Hypothalamus (tissue), 51 donors: ENCODE data around the gene CAMK2A.
"Not testable (repeated sequence)": the region's sequence is repeated elsewhere in the genome, so short reads cannot be mapped to it uniquely, and the experiment has no call there.

ENCODE experiments used
- DNase-seq, 51 donors: peaks; one replicate each; lab custom pipeline; 2025; lab: John Stamatoyannopoulos, UW

CAMK2A gene

GRCh38 chr5:150242251-150242894, 47.2 kb downstream of the CAMK2A start:
- no peak for DNase-seq

GRCh38 chr5:150241298-150242160, 48.0 kb downstream of the CAMK2A start:
- no peak for DNase-seq

GRCh38 chr5:150239794-150240122, 49.8 kb downstream of the CAMK2A start:
- DNase-seq, result no peak

- DNase-seq, result no peak
Measured at GRCh38 chr5:150239099-150239793, 50.3 kb downstream of the CAMK2A start.

- no peak for DNase-seq
Measured at GRCh38 chr5:150238646-150239045, 50.9 kb downstream of the CAMK2A start.

- no peak for DNase-seq
Measured at GRCh38 chr5:150236981-150237754, 52.4 kb downstream of the CAMK2A start.

- no peak for DNase-seq
Measured at GRCh38 chr5:150236313-150236712, 53.3 kb downstream of the CAMK2A start.

- no peak for DNase-seq
Measured at GRCh38 chr5:150235500-150235854, 54.1 kb downstream of the CAMK2A start.

- DNase-seq, result no peak
Measured at GRCh38 chr5:150234576-150235499, 54.7 kb downstream of the CAMK2A start.

- not testable (repeated sequence) for DNase-seq
Measured at GRCh38 chr5:150233706-150234105, 55.9 kb downstream of the CAMK2A start.

- DNase-seq, result no peak
Measured at GRCh38 chr5:150230842-150231241, 58.7 kb downstream of the CAMK2A start.

GRCh38 chr5:150229571-150229970, 60.0 kb downstream of the CAMK2A start:
- no peak for DNase-seq

- DNase-seq, result no peak
Measured at GRCh38 chr5:150227606-150228273, 61.8 kb downstream of the CAMK2A start.

- no peak for DNase-seq
Measured at GRCh38 chr5:150227036-150227435, 62.5 kb downstream of the CAMK2A start.

GRCh38 chr5:150224483-150225027, 65.0 kb downstream of the CAMK2A start:
- DNase-seq, result no peak

GRCh38 chr5:150223474-150223873, 66.1 kb downstream of the CAMK2A start:
- no peak for DNase-seq

GRCh38 chr5:150222906-150223305, 66.7 kb downstream of the CAMK2A start:
- no peak for DNase-seq

- DNase-seq, result no peak
Measured at GRCh38 chr5:150221471-150221870, 68.1 kb downstream of the CAMK2A start.

GRCh38 chr5:150219861-150220260, 69.7 kb downstream of the CAMK2A start:
- DNase-seq, result no peak
